Measurements from ENCODE around the gene SNN. TPM values are rescaled to one million over a fixed set of nuclear protein-coding genes. Genes with fewer than 3 reads are reported as not detected.

Gene SNN
- total and polyA plus RNA-seq, 2 experiments from 2014 or later, result 5.4 to 5.9 TPM

DNA sequence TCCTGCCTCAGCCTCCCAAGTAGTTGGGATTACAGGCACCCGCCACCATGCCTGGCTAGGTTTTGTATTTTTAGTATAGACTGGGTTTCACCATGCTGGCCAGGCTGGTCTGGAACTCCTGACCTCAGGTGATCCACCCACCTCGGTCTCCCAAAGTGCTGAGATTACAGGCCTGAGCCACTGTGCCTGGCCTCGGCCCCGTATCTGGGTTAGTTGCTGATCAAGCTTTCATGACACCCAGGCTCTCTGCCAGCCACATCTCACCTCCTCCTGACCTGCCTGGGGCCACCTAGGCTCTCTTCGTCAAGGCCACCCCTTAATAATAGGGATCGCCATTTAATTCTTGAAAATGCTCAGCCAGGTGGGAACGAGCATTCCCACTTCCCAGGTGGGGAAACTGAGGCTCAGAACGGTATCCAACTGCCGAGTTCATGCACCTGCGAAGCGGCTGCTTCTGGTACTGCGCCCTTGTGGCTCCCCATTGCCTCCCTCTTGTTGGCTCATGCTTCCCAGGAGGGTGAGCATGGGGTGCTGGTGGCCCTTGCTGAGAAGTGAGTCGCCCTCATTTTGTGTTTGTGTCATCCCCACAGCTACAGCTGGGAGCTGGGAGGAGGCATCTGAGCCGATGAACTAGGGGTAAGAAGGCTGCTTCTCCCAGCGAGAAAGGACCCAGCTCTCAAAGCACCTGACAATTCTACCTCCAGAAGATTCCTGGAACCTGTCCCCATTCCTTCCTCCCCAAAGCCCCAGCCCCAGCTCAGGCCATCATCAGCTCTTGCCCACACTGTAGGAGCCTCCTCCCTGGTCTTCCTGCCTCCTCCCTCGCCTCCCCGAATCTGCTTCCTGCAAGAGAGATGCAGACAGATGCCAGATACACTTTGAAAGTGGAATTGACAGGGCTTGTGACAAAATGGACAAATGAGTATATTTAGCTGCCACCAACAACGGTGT is 17.3 kb upstream of the SNN start:
- no peaks in the 10 kb centered on the region for H3K36me3 ChIP-seq (ENCODE audit: low read depth)
- no peak overlapping the region for H3K9ac ChIP-seq
- no peaks in the 10 kb centered on the region for H3K9me2 ChIP-seq (ENCODE audit: insufficient read depth)
- H3K27ac ChIP-seq, result no peak overlapping the region
- H3K79me2 ChIP-seq (ENCODE audit: insufficient read depth), result no peaks in the 10 kb centered on the region
- H3K27me3 ChIP-seq (replicated peaks; ENCODE audit: insufficient read depth), result no peaks in the 10 kb centered on the region
- H3K4me2 ChIP-seq (ENCODE audit: unreplicated experiment), result no peak overlapping the region
- DNase-seq, result no peak
- WGBS, 2 experiments (ENCODE audit: low coverage in 1 of 2, low lambda C conversion rate in 2 of 2, missing lambda C conversion rate in 2 of 2), result 78 to 80% methylated on average over 18 of the region's 18 CpGs
- no peak overlapping the region for H2AFZ ChIP-seq
- H3K4me1 ChIP-seq (ENCODE audit: insufficient read depth), result no peaks in the 10 kb centered on the region
- TF ChIP-seq EZH2phosphoT487 (IDR thresholded peaks at IDR 0.05; ENCODE audit: insufficient read depth, low read depth) (no peak), EZH2 (IDR thresholded peaks at IDR 0.05; ENCODE audit: insufficient read depth, poor library complexity, severe bottlenecking) (no peak)
- no peak overlapping the region for H3K4me3 ChIP-seq
- H3K9me3 ChIP-seq (ENCODE audit: low read depth), result no peaks in the 10 kb centered on the region
- in situ Hi-C loops (cut with MboI), result loop anchor here (10.0 kb wide), 1 partner anchor 246 kb away; no protein-coding TSS in a partner anchor
- no peaks in the 10 kb centered on the region for H4K20me1 ChIP-seq (ENCODE audit: insufficient read depth)
- H3F3A ChIP-seq (ENCODE audit: insufficient read depth), result no peaks in the 10 kb centered on the region

DNA sequence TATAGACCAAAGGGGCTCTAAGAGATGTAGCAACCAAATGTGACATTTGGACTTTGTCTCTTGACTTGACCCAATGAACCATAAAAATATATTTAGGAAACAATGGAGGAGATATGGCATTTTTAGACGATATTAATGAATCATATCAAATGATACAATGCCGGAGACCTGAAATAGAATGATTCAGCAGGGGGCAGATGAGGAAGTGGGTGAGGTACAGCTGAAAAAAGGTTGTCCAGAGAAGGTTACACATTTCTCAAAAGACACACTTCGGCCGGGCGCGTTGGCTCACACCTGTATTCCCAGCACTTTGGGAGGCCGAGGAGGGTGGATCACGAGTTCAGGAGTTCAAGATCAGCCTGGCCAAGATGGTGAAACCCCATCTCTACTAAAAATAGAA is 16.5 kb upstream of the SNN start:
- Histone ChIP-seq H3K79me2 (ENCODE audit: insufficient read depth) (no peaks in the 10 kb centered on the region), H3K4me1 (ENCODE audit: insufficient read depth) (no peaks in the 10 kb centered on the region), H3K9me3 (ENCODE audit: low read depth) (no peaks in the 10 kb centered on the region), H3F3A (ENCODE audit: insufficient read depth) (no peaks in the 10 kb centered on the region), H3K36me3 (ENCODE audit: low read depth) (no peaks in the 10 kb centered on the region), H2AFZ (no peak overlapping the region), H3K9ac (no peak overlapping the region), H4K20me1 (ENCODE audit: insufficient read depth) (no peaks in the 10 kb centered on the region), H3K27ac (no peak overlapping the region), H3K9me2 (ENCODE audit: insufficient read depth) (no peaks in the 10 kb centered on the region), H3K27me3 (replicated peaks; ENCODE audit: insufficient read depth) (no peaks in the 10 kb centered on the region), H3K4me3 (no peak overlapping the region), H3K4me2 (ENCODE audit: unreplicated experiment) (no peak overlapping the region)
- no peak for DNase-seq
- TF ChIP-seq EZH2 (IDR thresholded peaks at IDR 0.05; ENCODE audit: insufficient read depth, poor library complexity, severe bottlenecking), result no peak
- in situ Hi-C loops (cut with MboI), result loop anchor here (10.0 kb wide), 1 partner anchor 247 kb away; no protein-coding TSS in a partner anchor
- WGBS, 2 experiments (ENCODE audit: low coverage in 1 of 2, low lambda C conversion rate in 2 of 2, missing lambda C conversion rate in 2 of 2), result 72 to 77% methylated on average over 8 of the region's 8 CpGs

DNA sequence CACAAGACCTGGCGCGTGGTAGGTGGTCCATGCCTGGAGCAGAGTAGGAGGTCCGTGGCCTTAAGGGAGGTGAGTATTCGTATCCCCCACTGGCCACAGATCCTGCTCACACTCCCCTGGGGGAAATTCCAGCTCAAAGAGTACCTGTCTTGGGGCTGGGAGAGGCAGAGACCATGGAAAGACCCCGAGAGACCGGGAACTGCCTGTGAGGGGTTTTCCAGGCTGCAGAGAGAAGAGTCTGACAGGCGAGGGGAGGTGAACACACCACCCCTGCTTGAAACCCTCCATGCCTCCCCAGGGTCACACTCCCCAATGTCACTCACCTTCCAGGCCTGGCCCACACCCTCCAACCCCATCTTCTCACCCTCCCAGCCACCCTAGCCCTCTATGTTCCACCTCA is 12.6 kb upstream of the SNN start:
- TF ChIP-seq EZH2phosphoT487 (IDR thresholded peaks at IDR 0.05; ENCODE audit: insufficient read depth, low read depth), result no peak
- TF ChIP-seq EZH2 (IDR thresholded peaks at IDR 0.05; ENCODE audit: insufficient read depth, poor library complexity, severe bottlenecking), result no peak
- no peak overlapping the region for H2AFZ ChIP-seq
- no peak overlapping the region for H3K9ac ChIP-seq
- H3F3A ChIP-seq (ENCODE audit: insufficient read depth), result no peaks in the 10 kb centered on the region
- H3K4me1 ChIP-seq (ENCODE audit: insufficient read depth), result no peaks in the 10 kb centered on the region
- no peak for DNase-seq
- no peak overlapping the region for H3K27ac ChIP-seq
- whole genome bisulfite sequencing, 2 experiments (ENCODE audit: low coverage in 1 of 2, low lambda C conversion rate in 2 of 2, missing lambda C conversion rate in 2 of 2), result 65 to 72% methylated on average over 7 of the region's 7 CpGs
- H3K9me3 ChIP-seq (ENCODE audit: low read depth), result no peaks in the 10 kb centered on the region
- no peaks in the 10 kb centered on the region for H4K20me1 ChIP-seq (ENCODE audit: insufficient read depth)
- no peaks in the 10 kb centered on the region for H3K9me2 ChIP-seq (ENCODE audit: insufficient read depth)
- no peak overlapping the region for H3K4me3 ChIP-seq
- no peaks in the 10 kb centered on the region for H3K79me2 ChIP-seq (ENCODE audit: insufficient read depth)
- in situ Hi-C loops (cut with MboI), result loop anchor here (10.0 kb wide), 1 partner anchor 251 kb away; no protein-coding TSS in a partner anchor
- H3K27me3 ChIP-seq (replicated peaks; ENCODE audit: insufficient read depth), result no peaks in the 10 kb centered on the region
- no peak overlapping the region for H3K4me2 ChIP-seq (ENCODE audit: unreplicated experiment)
- no peaks in the 10 kb centered on the region for H3K36me3 ChIP-seq (ENCODE audit: low read depth)

- in situ Hi-C loops (cut with MboI), result loop anchor here (10.0 kb wide), 1 partner anchor 253 kb away; no protein-coding TSS in a partner anchor
- 72 to 78% methylated on average over 8 of the region's 8 CpGs for WGBS, 2 experiments (ENCODE audit: low coverage in 1 of 2, low lambda C conversion rate in 2 of 2, missing lambda C conversion rate in 2 of 2)
- H3K27ac ChIP-seq, result no peak overlapping the region
These were observed 10.7 kb upstream of the SNN start for GRCh38 chr16:11657556-11657955.

More at GRCh38 chr16:11657556-11657955, 10.7 kb upstream of the SNN start:
- no peak for DNase-seq
- Histone ChIP-seq H4K20me1 (ENCODE audit: insufficient read depth) (no peaks in the 10 kb centered on the region), H3K79me2 (ENCODE audit: insufficient read depth) (no peaks in the 10 kb centered on the region), H3K9me3 (ENCODE audit: low read depth) (no peaks in the 10 kb centered on the region), H3K36me3 (ENCODE audit: low read depth) (no peaks in the 10 kb centered on the region), H3K4me3 (no peak overlapping the region), H2AFZ (no peak overlapping the region), H3K9ac (no peak overlapping the region), H3K27me3 (replicated peaks; ENCODE audit: insufficient read depth) (no peaks in the 10 kb centered on the region), H3K4me1 (ENCODE audit: insufficient read depth) (no peaks in the 10 kb centered on the region), H3F3A (ENCODE audit: insufficient read depth) (no peaks in the 10 kb centered on the region), H3K9me2 (ENCODE audit: insufficient read depth) (no peaks in the 10 kb centered on the region), H3K4me2 (ENCODE audit: unreplicated experiment) (no peak overlapping the region)
- TF ChIP-seq EZH2 (IDR thresholded peaks at IDR 0.05; ENCODE audit: insufficient read depth, poor library complexity, severe bottlenecking) (no peak), EZH2phosphoT487 (IDR thresholded peaks at IDR 0.05; ENCODE audit: insufficient read depth, low read depth) (no peak)

Measured in GM23248 (cell line).